A549 (cell line): ENCODE data around the gene PDLIM7. TPM values are rescaled to one million over a fixed set of nuclear protein-coding genes. Genes with fewer than 3 reads are reported as not detected.

Experiments used
- ATAC-seq, 2 experiments: fragments of 200-7000 bp in 1 of 2; fragments of >200 bp in 1 of 2; cut with Nextera tagmentation in 1 of 2; cut with Tn5 transposase in 1 of 2; 3 replicates each; pipeline versions ENCODE4 v1.8.0 to v1.9.1; 2018 to 2020; ENCODE audit warnings: mild to moderate bottlenecking in 1 of 2, moderate library complexity in 1 of 2
- CTCF ChIA-PET: fragments of 300-600 bp; sonication (Branson Sonifier 250); formaldehyde crosslinking; extraction: SDS; loops from one replicate; lab custom pipeline; 2021; ENCODE audit warnings: antibody characterized with exemption, inconsistent platforms; lab: Yijun Ruan, JAX
- POLR2A ChIA-PET: fragments of 350-600 bp; formaldehyde crosslinking; extraction: SDS; loops from one replicate; lab custom pipeline; 2021; ENCODE audit warnings: antibody characterized with exemption, inconsistent platforms; lab: Yijun Ruan, JAX
- DNase-seq, 2 experiments: peaks; one replicate each; pipeline versions ENCODE4 v3.0.0 to v3.0.0-alpha.2; 2011 to 2016; ENCODE audit warnings: low read depth in 1 of 2, low spot score in 1 of 2
- FAIRE-seq: peaks from 2 replicates; lab custom pipeline; 2011; peaks lifted over from hg19 to GRCh38; lab: Jason Lieb, UNC
- H3K27ac ChIP-seq, 2 experiments: fragments of >200 bp; sonication (Bioruptor Twin); formaldehyde crosslinking; 3 replicates each; pipeline ENCODE4 v1.5.1; 2016 to 2017
- H3K4me1 ChIP-seq: fragments of >200 bp; sonication (Bioruptor Twin); formaldehyde crosslinking; 3 replicates; pipeline ENCODE4 v1.6.1; 2016
- H3K4me2 ChIP-seq: fragments of >200 bp; sonication (Bioruptor Twin); formaldehyde crosslinking; 3 replicates; pipeline ENCODE4 v1.6.1; 2016
- H3K4me3 ChIP-seq: fragments of >200 bp; sonication (Bioruptor Twin); formaldehyde crosslinking; 3 replicates; pipeline ENCODE4 v1.5.1; 2016
- H3K9me3 ChIP-seq: fragments of >200 bp; sonication (Bioruptor Twin); formaldehyde crosslinking; 3 replicates; pipeline ENCODE4 v1.6.1; 2016
- ATOH8 ChIP-seq: fragments of 250-450 bp; sonication (Bioruptor Pico); IDR thresholded peaks from 2 replicates; pipeline ENCODE4 v1.5.0; 2020; ENCODE audit warnings: low read depth, mild to moderate bottlenecking, moderate library complexity
- CEBPB ChIP-seq, 2 experiments: fragments of >200 bp in 1 of 2; sonication (Bioruptor Twin) in 1 of 2; formaldehyde crosslinking in 1 of 2; IDR thresholded peaks; 2 replicates each; pipeline ENCODE4 v1.6.1; 2012 to 2016
- EHMT2 ChIP-seq: fragments of 200-600 bp; sonication (generic); IDR thresholded peaks from 2 replicates; pipeline ENCODE4 v1.6.1; 2016; ENCODE audit warnings: antibody characterized with exemption, low read depth, mild to moderate bottlenecking, moderate library complexity
- FOSL2 ChIP-seq, 2 experiments: fragments of 450-650 bp in 1 of 2; fragments of >200 bp in 1 of 2; sonication (Bioruptor Twin) in 1 of 2; formaldehyde crosslinking; IDR thresholded peaks; 2 replicates each; pipeline versions ENCODE4 v1.5.0 to v1.6.1; 2016 to 2020; ENCODE audit warnings: mild to moderate bottlenecking in 1 of 2, moderate library complexity in 1 of 2
- HES2 ChIP-seq: fragments of >200 bp; sonication (Bioruptor Twin); formaldehyde crosslinking; IDR thresholded peaks from 2 replicates; pipeline ENCODE4 v1.6.1; 2016
- HOXB5 ChIP-seq: fragments of 250-450 bp; sonication (Bioruptor Pico); IDR thresholded peaks from 2 replicates; pipeline ENCODE4 v1.5.0; 2020; ENCODE audit warnings: mild to moderate bottlenecking, moderate library complexity
- KDM1A ChIP-seq: fragments of 200-600 bp; sonication (generic); IDR thresholded peaks from 2 replicates; pipeline ENCODE4 v1.6.1; 2016; ENCODE audit warnings: low read depth, mild to moderate bottlenecking
- MAX ChIP-seq: IDR thresholded peaks from 2 replicates; pipeline ENCODE4 v1.6.1; 2012
- NFE2L2 ChIP-seq: fragments of 150-350 bp; conservative IDR thresholded peaks from 2 replicates; pipeline ENCODE4 v1.6.1; 2014; ENCODE audit warnings: low read length
- SMC3 ChIP-seq: fragments of >200 bp; sonication (Bioruptor Twin); formaldehyde crosslinking; IDR thresholded peaks from 3 replicates; pipeline ENCODE4 v1.6.1; 2018; ENCODE audit warnings: inconsistent platforms
- ZC3H11A ChIP-seq: fragments of 450-650 bp; IDR thresholded peaks from 2 replicates; pipeline ENCODE4 v1.6.1; 2014; ENCODE audit warnings: antibody characterized with exemption, mild to moderate bottlenecking
- ZNF302 ChIP-seq: fragments of 250-450 bp; sonication (Bioruptor Pico); IDR thresholded peaks from 2 replicates; pipeline ENCODE4 v1.9.0; 2021; ENCODE audit warnings: inconsistent platforms, mild to moderate bottlenecking, moderate library complexity
- WGBS: methylation state at CpG from one replicate; pipeline ENCODE4 v1.1.6; 2017; ENCODE audit errors: missing lambda C conversion rate; 5-methylcytosine and 5-hydroxymethylcytosine counted together
- polyA plus RNA-seq, 4 experiments: library from polyadenylated mRNA; depleted of rRNA in 3 of 4; stranded (reverse); fragments of >200 nt; fragmentation: RNase III in 1 of 4; extraction: RNeasy Plus Mini Kit Qiagen cat#74134 plus additional on column Dnase treatment in 1 of 4; gene quantifications; 2 replicates in 3 of 4; 3 replicates in 1 of 4; pipeline ENCODE4 v1.2.3, GENCODE V29; 2011 to 2017

PDLIM7 gene
- polyA plus RNA-seq, 2 of the 4 experiments (the other 2 are of a cell fraction) = 30.7 to 124 TPM

GRCh38 chr5:177476531-177477233 is 20.7 kb downstream of the PDLIM7 start (continued):
- no peak for TF ChIP-seq EHMT2
- no peak for TF ChIP-seq HES2

- no peak for TF ChIP-seq HOXB5 (CRISPR knock-in tag)
- no peak for TF ChIP-seq ZNF302 (CRISPR knock-in tag)
- WGBS = 88% methylated on average over 11 of the region's 11 CpGs
- no peak for FAIRE-seq
- DNase-seq = no peak
- no peak for ATAC-seq
- H3K4me2 ChIP-seq = no peak overlapping the region
- H3K4me1 ChIP-seq = peaks cover 41% of the 10 kb centered on the region
- POLR2A ChIA-PET = interaction anchor here (0.9 kb wide), 1 partner anchor 22 kb away, joined by 4 read pairs; the partner anchor contains the start of gene PDLIM7
- H3K27ac ChIP-seq = no peak overlapping the region
- CTCF ChIA-PET = interaction anchor here (0.8 to 19.7 kb wide), 6 partner anchors 10 to 85 kb away, joined by 3 to 241 read pairs (median 18); no protein-coding TSS in a partner anchor
- no peak overlapping the region for H3K4me3 ChIP-seq
- no peaks in the 10 kb centered on the region for H3K9me3 ChIP-seq
Observed at GRCh38 chr5:177475563-177476427, 21.6 kb downstream of the PDLIM7 start.

GRCh38 chr5:177474846-177475562 is 22.4 kb downstream of the PDLIM7 start:
- ATAC-seq = peak; percentile 15 to 25; a peak in 5 of 6 replicates
- H3K4me3 ChIP-seq = no peak overlapping the region
- TF ChIP-seq SMC3 (no peak), FOSL2 (IDR thresholded peaks at IDR 0.05) (no peak), FOSL2 (CRISPR knock-in tag; IDR thresholded peaks at IDR 0.05) (no peak), CEBPB (IDR thresholded peaks at IDR 0.05) (no peak), ZC3H11A (no peak), NFE2L2 (no peak), ZNF302 (CRISPR knock-in tag) (no peak)
- 60% methylated on average over 3 of the region's 4 CpGs for WGBS
- no peak for FAIRE-seq
- no peak overlapping the region for H3K4me2 ChIP-seq
- 0 out of 6 replicates have a peak overlapping the region, but pooled peaks of 1 of the 2 experiments have one; percentile 7 for H3K27ac ChIP-seq
- H3K4me1 ChIP-seq = peaks cover 49% of the 10 kb centered on the region
- ChIA-PET POLR2A (no interaction called here), CTCF (interaction anchor here (0.8 to 19.7 kb wide), 8 partner anchors 9 to 86 kb away, joined by 3 to 241 read pairs (median 4); no protein-coding TSS in a partner anchor)
- no peaks in the 10 kb centered on the region for H3K9me3 ChIP-seq
- no peak for DNase-seq

- 83% methylated on average over 7 of the region's 7 CpGs for WGBS
- POLR2A ChIA-PET = interaction anchor here (2.3 kb wide), 1 partner anchor 23 kb away, joined by 9 read pairs; the partner anchor contains the start of gene PDLIM7
- FAIRE-seq (no peak), DNase-seq (no peak)
- peak overlapping the region; percentile 99 for H3K4me3 ChIP-seq
- peaks cover 57% of the 10 kb centered on the region for H3K4me1 ChIP-seq
- H3K9me3 ChIP-seq = no peaks in the 10 kb centered on the region
- H3K4me2 ChIP-seq = peak overlapping the region; percentile 99
- peak overlapping the region; percentile 97 to 99 for H3K27ac ChIP-seq
- TF ChIP-seq KDM1A (no peak), ATOH8 (CRISPR knock-in tag) (no peak), MAX (no peak)
- TF ChIP-seq, all 56 proteins: peak for 0
- CTCF ChIA-PET = interaction anchor here (0.8 to 19.7 kb wide), 6 partner anchors 17 to 555 kb away, joined by 3 to 241 read pairs (median 5); no protein-coding TSS in a partner anchor
- ATAC-seq = peak; percentile 2 to 3; a peak in 3 of 6 replicates
Observed at GRCh38 chr5:177474002-177474476, 23.4 kb downstream of the PDLIM7 start.
